ENCODE measurements around the gene CAV3.

DNA sequence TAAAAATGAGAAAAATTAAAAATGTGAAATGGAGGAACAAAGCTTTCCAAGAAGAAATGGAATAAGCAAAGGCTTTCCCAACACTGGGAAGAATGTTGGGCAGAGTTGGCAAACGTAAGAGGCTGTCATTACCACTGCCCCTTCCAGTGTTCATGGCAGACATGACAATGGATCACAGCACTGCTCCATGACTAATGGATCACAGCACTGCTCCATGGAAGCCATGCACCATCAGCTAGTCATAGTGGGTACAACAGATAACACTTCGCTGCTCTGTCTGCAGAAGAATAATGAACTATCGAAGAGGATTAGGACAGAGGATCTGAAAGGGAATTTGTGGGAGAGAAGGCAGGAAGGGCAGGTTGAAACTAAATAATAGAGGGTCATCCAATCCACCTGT is 5.0 kb downstream of the CAV3 start:
- TF ChIP-seq POLR2AphosphoS5 (IDR thresholded peaks at IDR 0.05): no peak
- TF ChIP-seq CTCF (IDR thresholded peaks at IDR 0.05 in 8 of 11, conservative IDR thresholded peaks at IDR 0.05 in 3 of 11): no peak
- no peak for TF ChIP-seq POLR2A (IDR thresholded peaks at IDR 0.05)

Measured in spleen (tissue), 7 donors.